Kidney (tissue), 14 donors: Measurements from ENCODE around the gene NINJ2. TPM values are rescaled to one million over a fixed set of nuclear protein-coding genes. Genes with fewer than 3 reads are reported as not detected.

Experiments
- DNase-seq, 5 donors: peaks; one replicate each; pipeline ENCODE4 v3.0.0-alpha.2; 2013 to 2020
- FAIRE-seq: peaks from 2 replicates; lab custom pipeline; 2012; peaks lifted over from hg19 to GRCh38; lab: Jason Lieb, UNC
- H3K27ac ChIP-seq, 2 donors: one replicate each; pipeline ENCODE4 v1.7.0; 2013; ENCODE audit warnings: low read depth in 2 of 2, low read length in 2 of 2, inconsistent platforms in 1 of 2
- H3K27me3 ChIP-seq: one replicate; pipeline ENCODE4 v1.7.1; 2013; ENCODE audit warnings: low read length, inconsistent platforms; ENCODE audit not compliant: control insufficient read depth, insufficient read depth
- H3K36me3 ChIP-seq, 3 donors: one replicate each; pipeline versions ENCODE4 v1.7.0 to v1.7.1; 2013; ENCODE audit warnings: low read length in 3 of 3, control low read depth in 1 of 3, inconsistent platforms in 1 of 3; ENCODE audit not compliant: insufficient read depth in 3 of 3, control insufficient read depth in 2 of 3
- H3K4me1 ChIP-seq, 3 donors: one replicate each; pipeline versions ENCODE4 v1.7.0 to v1.7.1; 2013; ENCODE audit warnings: low read length in 3 of 3, inconsistent platforms in 1 of 3, low read depth in 1 of 3; ENCODE audit not compliant: control insufficient read depth in 2 of 3, insufficient read depth in 2 of 3
- H3K4me3 ChIP-seq, 3 donors: one replicate each; pipeline versions ENCODE4 v1.7.0 to v1.8.1; 2013; ENCODE audit warnings: low read length in 3 of 3, control low read depth in 1 of 3, inconsistent platforms in 1 of 3
- H3K9ac ChIP-seq, 3 donors: one replicate each; pipeline versions ENCODE4 v1.7.0 to v1.7.1; 2013; ENCODE audit warnings: low read length in 3 of 3, control low read depth in 1 of 3, inconsistent platforms in 1 of 3
- H3K9me3 ChIP-seq, 3 donors: one replicate each; pipeline versions ENCODE4 v1.7.0 to v1.7.1; 2013; ENCODE audit warnings: low read length in 3 of 3, control low read depth in 1 of 3, inconsistent platforms in 1 of 3; ENCODE audit not compliant: control insufficient read depth in 2 of 3, insufficient read depth in 1 of 3
- intact Hi-C: fragments of 100-400 bp; cut with DNase I; formaldehyde crosslinking; loops from one replicate; pipeline ENCODE4 v1.11.1; 2022
- polyA plus RNA-seq: library from polyadenylated mRNA; stranded (reverse); fragments of 350-450 nt; fragmentation: Illumina TruSeq; extraction: RNeasy Lipid Tissue Mini Kit (QIAGEN cat#74804); gene quantifications from one replicate; pipeline ENCODE4 v1.2.3, GENCODE V29; 2014; ENCODE audit warnings: low read depth, low replicate concordance; ENCODE audit not compliant: insufficient read depth
- total RNA-seq: library from RNA; stranded (reverse); fragmentation: NEBNext Ultra II Directional; extraction: Animal tissue kit (Norgen Biotek cat#: 25700); gene quantifications from one replicate; pipeline ENCODE4 v1.2.1, GENCODE V29; 2021
- TF ChIP-seq, protein P1 (sequence below): IDR thresholded peaks from 3 replicates; pipeline ENCODE4 v1.5.1; 2012; ENCODE audit warnings: mild to moderate bottlenecking, moderate library complexity, borderline replicate concordance; ENCODE audit not compliant: insufficient read depth; ENCODE audit errors: extremely low read depth
- donor health status: control.
- donor health status: control.
- donor health status: control.
- donor health status: control.
- donor health status: control.
- donor health status: DM: yes; HTN: yes; CAD: no.
- donor health status: Normal renal cell carcinoma (clear cell type).

Gene NINJ2
- total and polyA plus RNA-seq, 2 donors from 2014 or later = 0.69 to 2.8 TPM

DNA sequence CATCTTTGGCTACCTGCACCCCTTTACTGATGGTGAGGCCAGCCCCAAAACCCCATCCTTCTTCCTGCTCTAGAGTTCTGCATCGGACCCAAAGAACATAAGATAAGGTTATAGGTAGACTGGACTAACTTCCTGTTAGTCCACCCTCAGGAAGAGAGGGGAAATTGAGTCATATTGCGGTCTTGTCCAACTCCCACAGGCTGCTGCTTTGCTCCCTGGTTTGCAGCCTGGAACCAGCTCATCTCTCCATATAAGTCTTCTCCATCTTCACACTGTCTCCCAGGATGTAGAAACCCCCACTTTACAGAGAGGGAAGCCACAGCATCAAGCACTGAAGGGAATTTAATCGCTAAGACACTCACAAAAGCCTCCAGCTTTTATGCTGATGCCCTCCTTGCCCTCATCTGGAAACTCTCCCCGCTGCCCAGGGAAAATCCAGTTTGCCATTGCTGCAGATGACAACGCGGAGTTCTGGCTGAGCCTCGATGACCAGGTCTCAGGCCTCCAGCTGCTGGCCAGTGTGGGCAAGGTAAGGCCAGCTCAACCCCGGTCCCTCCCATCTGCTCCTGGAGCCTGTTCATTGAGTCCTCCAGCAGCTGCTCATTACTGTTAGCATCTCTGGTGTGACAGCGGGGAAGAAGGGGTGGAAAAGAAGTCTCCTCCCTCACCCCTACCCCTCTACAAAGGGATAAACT, 118.2 kb downstream of the NINJ2 start:
- no peak for FAIRE-seq
- Histone ChIP-seq H3K9me3 (no peaks in the 10 kb centered on the region), H3K27me3 (no peaks in the 10 kb centered on the region), H3K9ac (no peak overlapping the region), H3K27ac (no peak overlapping the region), H3K4me1 (no peaks in the 10 kb centered on the region), H3K4me3 (no peak overlapping the region), H3K36me3 (no peaks in the 10 kb centered on the region)
- no peak for DNase-seq
- intact Hi-C loops = loop anchor here (5.0 kb wide), 1 partner anchor 93 kb away; no protein-coding TSS in a partner anchor
- TF ChIP-seq, protein P1, sequence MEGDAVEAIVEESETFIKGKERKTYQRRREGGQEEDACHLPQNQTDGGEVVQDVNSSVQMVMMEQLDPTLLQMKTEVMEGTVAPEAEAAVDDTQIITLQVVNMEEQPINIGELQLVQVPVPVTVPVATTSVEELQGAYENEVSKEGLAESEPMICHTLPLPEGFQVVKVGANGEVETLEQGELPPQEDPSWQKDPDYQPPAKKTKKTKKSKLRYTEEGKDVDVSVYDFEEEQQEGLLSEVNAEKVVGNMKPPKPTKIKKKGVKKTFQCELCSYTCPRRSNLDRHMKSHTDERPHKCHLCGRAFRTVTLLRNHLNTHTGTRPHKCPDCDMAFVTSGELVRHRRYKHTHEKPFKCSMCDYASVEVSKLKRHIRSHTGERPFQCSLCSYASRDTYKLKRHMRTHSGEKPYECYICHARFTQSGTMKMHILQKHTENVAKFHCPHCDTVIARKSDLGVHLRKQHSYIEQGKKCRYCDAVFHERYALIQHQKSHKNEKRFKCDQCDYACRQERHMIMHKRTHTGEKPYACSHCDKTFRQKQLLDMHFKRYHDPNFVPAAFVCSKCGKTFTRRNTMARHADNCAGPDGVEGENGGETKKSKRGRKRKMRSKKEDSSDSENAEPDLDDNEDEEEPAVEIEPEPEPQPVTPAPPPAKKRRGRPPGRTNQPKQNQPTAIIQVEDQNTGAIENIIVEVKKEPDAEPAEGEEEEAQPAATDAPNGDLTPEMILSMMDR = no peak

DNA sequence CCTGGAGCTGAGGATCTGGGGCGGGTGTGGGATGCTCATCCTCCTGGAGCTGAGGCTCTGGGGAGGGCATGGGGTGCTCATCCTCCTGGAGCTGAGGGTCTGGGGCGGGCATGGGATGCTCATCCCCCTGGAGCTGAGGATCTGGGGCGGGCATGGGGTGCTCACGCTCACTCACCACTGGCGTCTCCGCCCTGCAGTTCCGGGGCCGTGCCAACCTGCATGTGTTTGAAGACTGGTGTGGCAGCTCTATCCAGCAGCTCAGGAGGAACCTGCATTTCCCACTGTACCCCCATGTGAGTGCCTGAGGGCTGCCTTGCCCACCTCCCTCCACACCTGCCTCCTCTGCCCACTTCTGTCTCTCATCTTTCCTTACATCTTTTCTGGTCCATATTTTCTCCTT, 119.1 kb downstream of the NINJ2 start:
- intact Hi-C loops = no loop called here
- no peak for FAIRE-seq

DNA sequence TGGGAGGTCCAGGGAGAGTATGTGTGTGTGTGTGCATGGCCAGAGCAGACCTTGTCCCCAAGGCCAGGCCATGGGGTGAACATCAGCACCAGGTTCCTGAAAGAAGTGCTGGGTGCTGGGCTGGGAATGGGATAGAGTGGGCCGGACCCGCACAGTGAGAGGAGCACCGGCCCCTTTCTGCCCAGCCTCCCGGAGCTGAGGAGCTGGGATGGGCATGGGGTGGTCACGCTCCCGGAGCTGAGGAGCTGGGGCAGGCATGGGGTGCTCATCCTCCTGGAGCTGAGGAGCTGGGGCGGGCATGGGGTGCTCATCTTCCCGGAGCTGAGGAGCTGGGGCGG, 120.2 kb downstream of the NINJ2 start:
- DNase-seq (no peak), FAIRE-seq (no peak)
- Histone ChIP-seq H3K27ac (no peak overlapping the region), H3K4me3 (no peak overlapping the region), H3K9ac (no peak overlapping the region), H3K27me3 (no peaks in the 10 kb centered on the region), H3K9me3 (no peaks in the 10 kb centered on the region), H3K36me3 (no peaks in the 10 kb centered on the region), H3K4me1 (peaks cover 0 to 5% (median 0%) of the 10 kb centered on the region in 3 donors)
- TF ChIP-seq, protein P1 = no peak
- intact Hi-C loops = no loop called here

More for the DNA sequence above, 119.1 kb downstream of the NINJ2 start:
- no peak overlapping the region for H3K4me3 ChIP-seq
- TF ChIP-seq, protein P1 = no peak
- DNase-seq = no peak
- H3K27me3 ChIP-seq = no peaks in the 10 kb centered on the region
- H3K27ac ChIP-seq = no peak overlapping the region
- no peaks in the 10 kb centered on the region for H3K36me3 ChIP-seq
- H3K9me3 ChIP-seq = no peaks in the 10 kb centered on the region
- H3K4me1 ChIP-seq = peaks cover 0 to under 1% (median 0%) of the 10 kb centered on the region in 3 donors
- no peak overlapping the region for H3K9ac ChIP-seq
